Measurements from ENCODE around the gene DDX56. TPM values are rescaled to one million over a fixed set of nuclear protein-coding genes. Genes with fewer than 3 reads are reported as not detected.

DDX56 gene
- total and polyA plus RNA-seq, 2 of the 13 experiments (the other 11 are each of a cell fraction or from before 2014, with no cell fraction given), result 82.6 to 120 TPM

DNA sequence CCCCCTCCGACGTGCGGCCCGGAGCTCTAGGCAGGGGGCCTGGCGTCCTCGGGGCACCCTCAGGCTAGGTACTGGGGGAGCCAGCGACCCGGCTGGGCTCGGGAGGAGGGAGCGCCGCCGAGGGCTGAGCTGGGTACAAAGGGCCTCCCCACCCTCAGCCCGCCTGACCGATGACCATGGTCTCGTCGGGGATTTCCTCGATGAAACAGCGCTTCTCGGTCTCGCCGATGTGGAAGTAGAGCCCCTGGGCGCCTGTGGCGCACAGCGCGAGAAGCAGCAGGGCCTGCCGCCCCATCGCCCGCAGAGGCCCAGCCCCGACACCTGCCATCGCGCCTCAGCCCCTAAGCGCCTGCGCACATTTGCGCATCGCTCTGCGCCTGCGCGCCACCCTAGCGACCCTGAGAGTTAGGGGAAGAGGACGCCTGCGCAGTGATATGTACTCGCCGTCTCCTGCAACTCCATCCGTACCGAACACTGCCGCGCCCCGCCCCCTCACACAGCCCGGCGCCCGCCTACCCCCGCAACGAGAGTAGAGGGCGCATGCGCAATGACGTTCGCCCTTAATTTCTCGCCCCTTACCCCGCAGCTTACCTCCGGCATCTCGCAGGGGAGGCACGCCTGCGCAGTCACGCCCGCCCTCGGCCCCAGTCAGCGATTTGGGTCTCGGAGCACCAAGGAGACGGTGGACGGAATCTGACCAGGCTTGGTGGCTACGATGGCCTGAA is 8.3 kb upstream of the DDX56 start, which contains the start of gene TMED4 (continued):
- TF ChIP-seq RNF2 (conservative IDR thresholded peaks at IDR 0.05; ENCODE audit: low read depth), result no peak
- no peak for TF ChIP-seq SUZ12 (IDR thresholded peaks at IDR 0.05; ENCODE audit: low read depth, low read length)
- TF ChIP-seq SATB2 (CRISPR knock-in tag; IDR thresholded peaks at IDR 0.05), result no peak
- TF ChIP-seq, protein P1, sequence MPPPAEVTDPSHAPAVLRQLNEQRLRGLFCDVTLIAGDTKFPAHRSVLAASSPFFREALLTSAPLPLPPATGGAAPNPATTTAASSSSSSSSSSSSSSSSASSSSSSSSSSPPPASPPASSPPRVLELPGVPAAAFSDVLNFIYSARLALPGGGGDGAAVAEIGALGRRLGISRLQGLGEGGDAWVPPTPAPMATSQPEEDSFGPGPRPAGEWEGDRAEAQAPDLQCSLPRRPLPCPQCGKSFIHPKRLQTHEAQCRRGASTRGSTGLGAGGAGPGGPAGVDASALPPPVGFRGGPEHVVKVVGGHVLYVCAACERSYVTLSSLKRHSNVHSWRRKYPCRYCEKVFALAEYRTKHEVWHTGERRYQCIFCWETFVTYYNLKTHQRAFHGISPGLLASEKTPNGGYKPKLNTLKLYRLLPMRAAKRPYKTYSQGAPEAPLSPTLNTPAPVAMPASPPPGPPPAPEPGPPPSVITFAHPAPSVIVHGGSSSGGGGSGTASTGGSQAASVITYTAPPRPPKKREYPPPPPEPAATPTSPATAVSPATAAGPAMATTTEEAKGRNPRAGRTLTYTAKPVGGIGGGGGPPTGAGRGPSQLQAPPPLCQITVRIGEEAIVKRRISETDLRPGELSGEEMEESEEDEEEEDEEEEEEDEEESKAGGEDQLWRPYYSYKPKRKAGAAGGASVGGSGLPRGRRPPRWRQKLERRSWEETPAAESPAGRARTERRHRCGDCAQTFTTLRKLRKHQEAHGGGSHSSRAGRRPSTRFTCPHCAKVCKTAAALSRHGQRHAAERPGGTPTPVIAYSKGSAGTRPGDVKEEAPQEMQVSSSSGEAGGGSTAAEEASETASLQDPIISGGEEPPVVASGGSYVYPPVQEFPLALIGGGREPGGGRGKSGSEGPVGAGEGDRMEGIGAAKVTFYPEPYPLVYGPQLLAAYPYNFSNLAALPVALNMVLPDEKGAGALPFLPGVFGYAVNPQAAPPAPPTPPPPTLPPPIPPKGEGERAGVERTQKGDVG (CRISPR knock-in tag; IDR thresholded peaks at IDR 0.05; ENCODE audit: borderline replicate concordance), result no peak
- TF ChIP-seq ELF3 (CRISPR knock-in tag; IDR thresholded peaks at IDR 0.05), result 0 out of 2 replicates have a peak, but pooled peaks have one; percentile 25
- TF ChIP-seq CBX1 (IDR thresholded peaks at IDR 0.05; ENCODE audit: low read depth), result peak; percentile 48
- no peak for TF ChIP-seq SNAI1 (CRISPR knock-in tag; IDR thresholded peaks at IDR 0.05; ENCODE audit: borderline replicate concordance)
- TF ChIP-seq YY1 (IDR thresholded peaks at IDR 0.05; ENCODE audit: insufficient read depth, insufficient replicate concordance, low read depth, low read length), result peak; percentile 82
- TF ChIP-seq MXD4 (CRISPR knock-in tag; IDR thresholded peaks at IDR 0.05), result no peak; the same call in 1 of the 2 replicates
- no peak for TF ChIP-seq ZNF839 (CRISPR knock-in tag; IDR thresholded peaks at IDR 0.05; ENCODE audit: borderline replicate concordance)
- TF ChIP-seq, protein P2, sequence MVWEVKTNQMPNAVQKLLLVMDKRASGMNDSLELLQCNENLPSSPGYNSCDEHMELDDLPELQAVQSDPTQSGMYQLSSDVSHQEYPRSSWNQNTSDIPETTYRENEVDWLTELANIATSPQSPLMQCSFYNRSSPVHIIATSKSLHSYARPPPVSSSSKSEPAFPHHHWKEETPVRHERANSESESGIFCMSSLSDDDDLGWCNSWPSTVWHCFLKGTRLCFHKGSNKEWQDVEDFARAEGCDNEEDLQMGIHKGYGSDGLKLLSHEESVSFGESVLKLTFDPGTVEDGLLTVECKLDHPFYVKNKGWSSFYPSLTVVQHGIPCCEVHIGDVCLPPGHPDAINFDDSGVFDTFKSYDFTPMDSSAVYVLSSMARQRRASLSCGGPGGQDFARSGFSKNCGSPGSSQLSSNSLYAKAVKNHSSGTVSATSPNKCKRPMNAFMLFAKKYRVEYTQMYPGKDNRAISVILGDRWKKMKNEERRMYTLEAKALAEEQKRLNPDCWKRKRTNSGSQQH (CRISPR knock-in tag; IDR thresholded peaks at IDR 0.05; ENCODE audit: low read depth), result 0 out of 2 replicates have a peak, but pooled peaks have one; percentile 43
- TF ChIP-seq TBX3 (IDR thresholded peaks at IDR 0.05; ENCODE audit: borderline replicate concordance), result 0 out of 2 replicates have a peak, but pooled peaks have one; percentile 20
- TF ChIP-seq SMARCE1 (IDR thresholded peaks at IDR 0.05; ENCODE audit: borderline replicate concordance), result no peak
- TF ChIP-seq HDAC2 (CRISPR knock-in tag; IDR thresholded peaks at IDR 0.05), result peak; percentile 59; the same call in 1 of the 2 replicates
- no peak for TF ChIP-seq ZNF713 (CRISPR knock-in tag; IDR thresholded peaks at IDR 0.05)
- no peak for TF ChIP-seq KLF11 (CRISPR knock-in tag; IDR thresholded peaks at IDR 0.05)
- no peak for TF ChIP-seq SRSF4 (IDR thresholded peaks at IDR 0.05; ENCODE audit: low read depth, low read length, poor library complexity, severe bottlenecking)
- no peak for TF ChIP-seq ZNF33A (CRISPR knock-in tag; IDR thresholded peaks at IDR 0.05; ENCODE audit: borderline replicate concordance)
- no peak for TF ChIP-seq ZNF737 (CRISPR knock-in tag; IDR thresholded peaks at IDR 0.05; ENCODE audit: borderline replicate concordance)
- TF ChIP-seq SRSF9 (IDR thresholded peaks at IDR 0.05; ENCODE audit: borderline replicate concordance, insufficient read depth, low read depth, low read length, poor library complexity, severe bottlenecking), result no peak
- no peak for TF ChIP-seq FOXA1 (IDR thresholded peaks at IDR 0.05)
- no peak for TF ChIP-seq FOXA1 (CRISPR knock-in tag; IDR thresholded peaks at IDR 0.05)
- TF ChIP-seq ISX (CRISPR knock-in tag; conservative IDR thresholded peaks at IDR 0.05), result no peak
- TF ChIP-seq, protein P3, sequence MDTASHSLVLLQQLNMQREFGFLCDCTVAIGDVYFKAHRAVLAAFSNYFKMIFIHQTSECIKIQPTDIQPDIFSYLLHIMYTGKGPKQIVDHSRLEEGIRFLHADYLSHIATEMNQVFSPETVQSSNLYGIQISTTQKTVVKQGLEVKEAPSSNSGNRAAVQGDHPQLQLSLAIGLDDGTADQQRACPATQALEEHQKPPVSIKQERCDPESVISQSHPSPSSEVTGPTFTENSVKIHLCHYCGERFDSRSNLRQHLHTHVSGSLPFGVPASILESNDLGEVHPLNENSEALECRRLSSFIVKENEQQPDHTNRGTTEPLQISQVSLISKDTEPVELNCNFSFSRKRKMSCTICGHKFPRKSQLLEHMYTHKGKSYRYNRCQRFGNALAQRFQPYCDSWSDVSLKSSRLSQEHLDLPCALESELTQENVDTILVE (CRISPR knock-in tag; IDR thresholded peaks at IDR 0.05), result no peak
- peak; percentile 48; the same call in 1 of the 2 replicates for TF ChIP-seq FOXJ3 (CRISPR knock-in tag; IDR thresholded peaks at IDR 0.05; ENCODE audit: borderline replicate concordance)

Measured in HepG2 (cell line).